Stimulated activated CD8-positive, alpha-beta memory T cell treated with anti-CD3 and anti-CD28 coated beads, Interleukin-12 subunit alpha, Interleukin-12 subunit beta, amount 100 ng/mL, for 24 hours (primary cell): ENCODE results near the gene CRIM1.

Experiments used
- DNase-seq: peaks from one replicate; pipeline ENCODE4 v3.0.0-alpha.2; 2020; ENCODE audit errors: extremely low read depth

CRIM1 gene

DNA sequence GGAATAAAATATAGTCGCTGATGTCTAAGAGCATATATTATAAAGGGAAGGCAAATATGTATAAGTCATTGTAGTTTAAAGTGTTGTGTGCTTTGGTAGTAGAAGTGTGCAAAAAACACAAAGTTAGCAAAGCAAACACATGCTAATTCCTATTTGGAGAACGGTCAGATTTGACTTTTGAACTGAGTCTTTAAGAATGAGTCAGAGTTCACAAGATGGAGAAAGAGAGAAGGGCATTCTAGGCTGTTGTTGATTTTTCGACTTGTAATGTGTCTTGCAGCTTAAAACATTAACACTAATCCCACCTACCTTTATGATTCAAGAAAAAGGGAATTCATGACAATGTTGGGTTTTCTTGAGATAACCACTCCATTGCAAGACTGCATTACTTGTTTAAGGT, 98.1 kb downstream of the CRIM1 start:
- no peak for DNase-seq

DNA sequence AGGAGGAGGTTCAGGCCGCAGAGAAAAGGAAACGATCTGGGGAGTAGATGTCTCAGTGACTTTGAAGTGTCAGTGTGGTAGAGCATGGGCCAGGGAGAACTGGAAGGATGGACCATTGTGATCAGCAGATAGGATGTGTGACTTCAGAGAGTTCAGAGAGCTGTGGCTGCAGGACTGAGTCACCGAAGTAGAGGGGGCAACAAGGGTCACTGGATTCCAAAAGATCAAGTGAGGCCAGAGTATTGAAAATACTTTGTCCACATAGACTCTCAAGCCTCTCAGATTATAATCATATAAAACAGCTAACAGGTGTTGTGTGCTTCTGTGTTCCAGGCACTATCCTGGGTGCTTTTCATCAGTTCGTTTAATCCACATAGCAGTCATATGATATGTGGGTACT, 99.4 kb downstream of the CRIM1 start:
- DNase-seq = no peak

DNA sequence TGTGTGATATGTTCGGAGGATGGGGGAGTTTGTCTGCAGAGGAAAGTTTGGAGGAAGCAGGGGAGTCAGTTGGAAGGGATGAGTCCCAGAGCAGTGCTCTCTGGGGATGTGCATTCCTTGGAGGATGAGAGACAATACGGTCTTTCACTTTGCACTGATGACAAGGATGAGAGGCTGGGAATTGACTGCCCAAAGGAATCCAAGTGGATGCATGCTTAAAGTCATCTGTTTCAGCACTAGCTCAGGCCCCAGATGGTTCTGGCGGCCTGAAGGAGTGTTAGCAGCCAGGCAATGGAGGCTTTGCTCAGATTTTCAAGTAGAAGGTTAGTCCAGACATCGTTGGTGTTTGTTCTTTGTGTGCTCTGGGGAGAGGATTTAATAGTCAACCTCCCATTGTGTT, 100.2 kb downstream of the CRIM1 start:
- DNase-seq = no peak

DNA sequence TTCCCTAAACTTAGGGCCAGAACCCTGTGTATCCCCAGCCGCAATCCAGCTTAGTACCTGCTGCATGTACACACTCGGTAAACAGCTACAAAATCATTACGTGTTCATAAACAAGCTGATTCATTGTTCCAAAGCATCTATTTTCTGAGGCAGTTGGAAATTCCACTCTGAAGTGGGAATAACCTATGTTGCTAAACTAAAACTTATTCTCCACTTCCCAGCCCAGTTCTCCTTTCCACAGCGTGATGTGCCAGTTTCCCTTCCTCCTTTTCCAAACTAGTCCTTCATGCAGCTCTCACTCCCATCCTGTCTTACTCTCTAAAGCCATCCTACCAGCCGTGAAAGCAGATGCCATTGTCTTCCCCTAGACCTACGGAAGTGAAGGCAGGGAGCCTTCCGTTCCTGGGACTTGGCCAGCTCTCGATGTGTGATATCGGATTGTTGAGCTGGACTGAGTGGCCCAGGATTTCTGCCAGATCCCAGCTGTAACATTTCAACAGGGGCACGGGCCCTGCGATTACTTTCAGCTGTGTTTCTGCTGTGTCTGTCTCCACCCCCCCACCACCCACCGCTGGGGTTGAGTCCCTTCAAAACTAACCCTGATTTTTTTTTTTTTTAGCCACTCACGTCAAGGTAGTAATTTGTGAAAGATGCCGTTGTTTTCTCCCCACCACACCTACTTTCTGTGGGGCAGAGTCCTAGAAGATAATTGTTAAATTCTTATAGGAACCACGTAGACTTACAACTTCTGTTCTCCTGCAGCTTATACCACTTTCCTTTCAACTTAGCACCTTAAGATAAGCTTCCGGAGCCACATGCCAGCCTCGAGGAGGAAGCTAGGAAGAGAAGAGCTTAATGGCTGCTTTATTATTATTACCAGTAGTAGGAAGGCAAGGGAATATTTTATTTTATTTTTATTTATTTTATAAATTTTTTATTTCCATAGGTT, 100.9 kb downstream of the CRIM1 start:
- no peak for DNase-seq

DNA sequence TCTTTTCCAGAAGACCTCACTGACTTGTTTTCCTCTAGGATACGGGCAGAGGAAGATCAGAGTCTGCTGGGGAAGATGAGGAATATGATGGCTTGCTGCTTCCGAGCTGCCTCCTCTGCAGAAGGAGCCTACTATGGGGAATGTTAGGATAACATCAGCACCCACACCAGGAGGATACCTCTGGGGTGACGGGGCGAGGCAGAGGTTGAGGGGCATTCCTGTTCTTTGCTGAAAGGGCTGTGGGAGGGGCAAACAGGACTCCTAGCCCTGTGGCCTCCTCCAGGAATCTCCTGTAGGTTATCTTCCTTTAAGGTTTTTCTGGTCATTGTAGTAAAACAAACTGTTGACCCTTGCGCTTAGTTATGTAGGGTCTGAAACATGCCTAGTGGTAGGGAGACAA, 102.5 kb downstream of the CRIM1 start:
- no peak for DNase-seq

DNA sequence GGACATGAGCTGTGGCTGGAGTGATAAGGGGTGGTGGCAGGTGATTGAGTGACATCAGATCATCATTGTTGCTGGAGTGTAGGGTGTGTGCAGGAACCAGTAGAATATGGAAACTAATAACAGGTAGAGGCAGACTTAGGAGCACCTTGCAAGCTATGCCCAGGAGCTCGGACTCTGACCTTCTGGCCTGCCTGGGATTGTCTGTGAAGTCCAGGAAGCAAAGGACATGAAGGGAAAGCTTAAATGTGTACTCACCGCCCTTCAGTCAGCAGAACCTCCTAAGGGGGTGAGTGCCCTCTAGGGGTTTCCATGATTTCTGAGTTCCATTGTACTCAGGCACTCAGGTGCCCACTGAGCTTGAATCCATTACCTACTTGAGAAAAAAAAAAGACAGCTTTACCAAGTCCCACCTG, 104.2 kb downstream of the CRIM1 start:
- no peak for DNase-seq

DNA sequence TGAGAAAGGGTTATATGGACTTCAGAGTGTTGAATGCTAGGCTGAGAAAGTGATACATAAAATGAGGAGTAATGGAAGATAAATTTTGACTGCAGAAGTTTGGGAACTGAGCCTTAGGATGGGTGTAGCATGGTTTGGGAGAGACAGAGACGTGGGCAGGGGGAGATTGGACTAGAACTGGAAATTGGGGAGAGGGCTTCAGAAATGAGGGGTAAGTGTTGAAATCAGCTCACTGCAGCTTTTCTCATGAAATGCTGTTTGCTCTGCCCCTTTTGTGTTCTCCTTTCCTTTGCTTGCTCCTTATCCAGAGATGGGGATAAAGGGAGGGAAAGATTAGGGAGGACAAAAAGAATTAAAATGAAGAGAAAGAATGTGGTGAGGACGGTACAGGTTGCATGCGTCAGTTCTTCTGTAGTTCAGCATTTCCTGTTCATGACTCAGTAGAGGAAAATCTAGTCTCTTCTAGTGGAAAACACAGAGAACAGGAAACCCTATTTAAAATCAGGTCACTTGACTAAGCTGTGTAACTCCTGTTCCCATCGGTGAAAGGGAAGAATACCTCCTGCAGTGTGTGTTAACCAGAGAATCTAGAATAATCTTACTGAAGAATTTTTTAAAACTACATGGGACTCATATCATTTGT, 105.6 kb downstream of the CRIM1 start:
- no peak for DNase-seq

DNA sequence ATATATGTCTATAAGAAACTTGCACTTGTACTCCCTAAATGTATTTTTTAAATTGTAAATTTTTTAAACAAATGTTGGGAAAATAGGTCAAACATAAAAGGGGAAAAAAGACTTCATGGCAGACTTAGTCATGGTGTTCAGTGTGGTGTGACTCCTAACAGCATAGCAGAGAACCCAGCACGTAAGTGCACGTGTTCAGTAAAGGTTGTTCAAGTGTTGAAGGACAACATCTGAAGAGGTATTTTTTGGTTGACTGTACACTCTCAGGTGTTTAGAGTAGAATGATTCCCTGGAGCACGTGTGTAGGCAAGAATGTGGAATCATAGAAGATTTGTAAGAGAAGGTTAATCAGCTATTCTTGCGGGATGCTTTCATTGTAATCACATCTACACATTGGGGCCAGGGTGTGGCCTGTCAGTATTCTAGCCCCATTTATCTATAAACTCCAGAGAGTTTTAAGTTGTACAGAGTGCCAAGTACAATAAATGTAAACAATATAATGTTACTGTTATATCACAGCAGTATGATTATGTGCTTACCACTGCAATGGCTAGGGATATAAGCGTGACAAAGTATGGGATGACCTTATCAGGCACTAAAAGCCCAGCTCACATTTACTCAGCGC, 106.8 kb downstream of the CRIM1 start:
- DNase-seq = no peak

DNA sequence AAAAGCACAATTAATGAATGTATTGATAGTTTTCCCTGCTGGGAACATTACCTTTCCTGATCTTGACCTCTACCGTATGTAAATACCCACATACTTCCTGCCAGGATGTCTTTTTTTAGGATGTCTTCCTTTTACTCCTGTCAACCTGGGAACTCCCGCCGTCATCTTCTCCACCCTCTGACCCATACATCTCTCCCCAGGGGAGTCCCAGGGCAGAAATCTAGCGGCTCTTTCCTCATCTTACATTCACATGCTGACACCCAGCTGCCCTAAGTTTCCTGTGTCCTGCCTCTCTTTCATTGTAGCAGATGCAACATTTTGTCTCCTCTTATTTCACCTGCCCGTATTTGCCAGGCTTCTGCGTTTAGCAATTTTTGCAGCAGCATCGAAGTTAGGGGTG, 107.8 kb downstream of the CRIM1 start:
- no peak for DNase-seq

DNA sequence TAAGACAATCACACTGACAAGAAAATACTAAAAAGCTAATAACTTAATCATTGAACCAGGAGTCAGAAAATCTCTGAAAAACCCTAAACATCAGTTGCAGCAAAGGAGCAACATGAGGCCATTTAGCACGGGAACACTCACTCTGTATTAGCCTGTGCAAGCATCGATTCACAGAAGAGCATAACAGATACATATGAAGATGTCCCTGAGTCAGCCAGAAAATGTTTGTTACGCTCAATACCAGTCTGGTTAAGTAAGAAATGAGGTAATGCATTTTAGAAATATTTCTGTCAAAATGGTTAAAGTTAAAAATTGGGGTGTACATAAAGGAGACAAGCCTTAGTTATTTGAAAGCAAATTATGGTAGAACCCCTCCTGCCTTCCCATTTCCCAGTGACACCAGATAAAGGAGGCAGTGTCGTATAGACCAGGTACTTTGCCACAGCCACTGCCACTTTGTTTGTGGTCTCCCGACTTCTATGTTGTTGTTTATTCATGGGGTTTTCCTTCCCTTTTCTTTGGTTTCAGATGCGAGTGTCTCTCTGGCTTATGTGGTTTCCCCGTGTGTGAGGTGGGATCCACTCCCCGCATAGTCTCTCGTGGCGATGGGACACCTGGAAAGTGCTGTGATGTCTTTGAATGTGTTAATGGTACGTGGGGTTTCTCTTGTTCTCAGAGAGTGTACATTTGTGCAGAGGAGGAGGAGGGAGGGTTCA, 108.6 kb downstream of the CRIM1 start:
- no peak for DNase-seq

DNA sequence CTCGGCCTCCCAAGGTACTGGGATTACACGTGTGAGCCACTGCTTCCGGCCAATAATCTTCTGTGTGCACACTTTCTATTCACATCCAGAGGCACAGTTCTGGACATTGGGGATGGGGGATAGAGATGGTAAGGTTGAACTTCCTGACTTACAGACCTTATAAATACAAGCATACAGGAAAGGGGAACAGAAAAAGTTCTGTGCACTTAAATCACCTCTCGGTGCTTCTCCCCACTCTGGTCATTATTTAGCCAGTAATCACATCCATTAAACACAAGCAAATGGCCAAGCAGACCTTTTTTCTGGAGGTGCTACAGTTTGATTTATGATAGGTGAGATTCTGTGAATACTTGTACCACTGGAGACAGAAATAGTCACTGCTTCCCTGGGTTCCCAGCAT, 110.6 kb downstream of the CRIM1 start:
- DNase-seq = no peak

DNA sequence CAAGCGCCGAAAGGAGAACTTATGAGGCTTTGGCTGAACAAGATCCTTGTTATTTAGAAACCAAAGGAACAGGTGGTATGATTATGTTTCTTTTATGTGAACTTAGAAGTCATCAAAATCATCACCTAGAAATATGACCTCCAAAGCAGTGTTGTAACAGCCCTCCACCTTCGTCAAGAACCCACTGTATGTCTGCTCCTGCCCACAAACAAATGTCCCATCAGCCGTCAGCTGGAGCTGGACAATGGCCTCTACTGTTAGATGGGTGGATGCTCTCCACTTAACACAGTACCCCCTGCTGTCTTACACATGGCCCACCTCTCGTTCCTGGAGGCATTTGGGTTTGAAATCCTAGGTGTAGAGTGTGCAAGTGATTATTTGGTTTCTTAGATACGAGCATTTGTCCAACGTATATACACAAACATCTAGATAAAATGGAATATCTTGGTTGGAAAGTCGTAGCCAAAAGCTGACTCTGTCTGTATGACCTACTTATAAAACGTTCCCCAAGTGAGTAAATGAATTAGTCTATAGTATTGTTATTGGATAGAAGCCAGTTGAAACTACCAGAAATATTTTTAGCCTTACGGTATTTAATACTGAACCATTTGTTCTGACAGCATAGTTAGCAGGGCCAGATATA, 113.0 kb downstream of the CRIM1 start:
- DNase-seq = no peak

DNA sequence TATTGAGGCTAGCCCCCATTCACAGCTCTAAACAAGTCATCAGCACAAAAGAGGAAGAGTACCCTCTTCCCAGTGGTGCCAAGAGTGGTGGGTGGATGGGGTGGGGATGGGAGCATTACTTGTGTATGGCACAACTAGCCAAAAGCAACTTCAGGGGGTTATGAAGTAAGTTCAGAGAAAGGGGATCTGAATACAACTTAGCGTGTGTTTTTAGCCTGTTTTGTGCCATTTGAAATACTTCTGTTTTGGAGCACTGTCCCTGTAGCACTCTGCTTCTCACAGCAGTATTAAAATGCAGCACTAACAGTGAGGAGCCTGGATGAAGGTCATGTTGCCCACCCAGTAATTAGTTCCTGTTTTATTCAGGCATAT, 113.5 kb downstream of the CRIM1 start:
- no peak for DNase-seq

DNA sequence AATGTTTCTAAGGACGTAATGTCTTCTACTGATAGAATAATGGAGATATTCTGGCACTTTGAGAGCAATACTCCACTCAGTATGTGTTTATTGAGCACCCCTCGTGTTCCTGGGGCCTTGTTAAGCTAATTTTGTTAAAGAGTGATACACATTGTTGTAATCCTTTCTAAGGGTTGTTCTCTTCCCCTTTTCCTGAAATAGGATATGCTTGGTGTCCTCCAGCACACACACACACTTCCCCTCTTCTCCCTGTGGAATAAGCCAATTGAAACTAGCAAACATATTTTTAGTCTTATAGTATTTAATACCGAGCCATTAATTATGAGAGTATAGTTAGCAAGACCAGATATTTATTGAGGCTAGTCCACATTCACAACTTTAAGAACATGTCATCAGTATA, 114.1 kb downstream of the CRIM1 start:
- no peak for DNase-seq

DNA sequence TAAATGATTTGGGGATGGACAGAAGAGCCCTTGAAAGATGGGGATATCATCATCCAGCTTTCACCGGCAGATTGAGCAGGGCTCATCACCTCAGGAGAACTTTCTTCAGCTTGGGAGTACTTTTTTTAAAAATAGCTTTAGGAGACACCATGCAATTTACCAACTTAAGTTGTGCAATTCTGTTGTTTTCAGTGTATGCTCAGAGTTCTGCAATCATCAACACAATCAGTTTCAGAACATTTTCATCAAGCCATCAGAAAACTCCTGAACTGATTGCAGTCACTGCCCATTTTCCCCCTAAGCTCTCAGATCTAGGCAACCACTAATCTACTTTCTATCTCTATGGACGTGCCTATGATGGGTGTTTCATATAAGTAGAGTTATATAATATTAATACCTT, 117.7 kb downstream of the CRIM1 start:
- DNase-seq = no peak

DNA sequence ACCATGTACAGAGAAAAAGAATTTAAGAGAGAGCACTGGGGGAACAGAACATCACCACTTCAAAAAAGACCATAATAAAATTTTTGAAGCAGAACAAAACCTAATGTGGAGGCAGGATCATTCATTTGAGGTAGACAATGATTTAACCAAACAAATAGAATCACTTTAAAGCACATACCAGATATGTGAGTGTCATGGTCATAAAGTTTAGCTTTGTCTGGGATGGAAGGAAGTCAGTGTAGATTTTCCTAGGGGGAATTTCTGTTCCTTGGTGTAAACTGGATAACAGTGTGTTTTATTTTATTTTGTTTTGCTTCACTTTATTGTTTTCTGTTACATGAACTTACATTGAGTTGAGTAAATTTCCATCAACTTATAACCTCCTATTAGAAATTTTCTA, 120.8 kb downstream of the CRIM1 start:
- no peak for DNase-seq

DNA sequence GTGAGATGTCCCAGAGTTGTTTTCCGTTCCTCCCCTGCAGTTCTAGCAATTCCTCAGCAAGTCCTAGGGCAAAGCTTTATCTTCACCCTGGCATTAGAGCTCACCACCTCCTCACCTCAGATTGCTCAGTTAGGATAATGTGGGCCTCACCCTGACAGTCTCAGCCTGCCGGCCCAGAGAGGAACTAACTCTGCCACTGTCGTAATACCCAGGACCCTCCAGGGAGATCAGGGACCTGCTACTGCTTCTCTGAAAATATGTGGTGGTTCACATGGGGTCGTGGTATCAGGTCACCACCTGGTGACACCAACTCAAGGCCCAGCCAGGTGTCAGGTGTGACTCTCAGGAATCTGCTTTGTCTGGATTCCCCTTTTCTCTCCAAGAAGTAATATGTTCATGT, 121.7 kb downstream of the CRIM1 start:
- DNase-seq = no peak

DNA sequence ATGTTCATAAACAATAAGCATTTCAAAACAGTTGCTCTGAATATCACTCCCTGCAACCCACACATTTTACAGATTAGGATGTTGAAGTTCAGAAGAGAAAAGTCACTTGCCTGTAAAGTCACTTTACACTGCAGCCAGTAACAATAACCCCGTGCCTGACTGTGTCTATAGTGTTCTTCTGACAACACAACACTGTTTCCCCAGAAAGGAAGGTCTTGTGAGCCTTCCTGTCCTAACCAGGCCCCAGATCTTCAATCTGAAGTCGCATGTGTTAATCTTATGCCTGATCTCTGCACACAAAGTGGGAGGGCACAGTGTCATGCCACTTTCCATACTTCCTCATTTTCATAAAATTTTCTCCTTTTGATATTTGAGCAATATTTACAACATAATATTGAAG, 122.2 kb downstream of the CRIM1 start:
- no peak for DNase-seq

DNA sequence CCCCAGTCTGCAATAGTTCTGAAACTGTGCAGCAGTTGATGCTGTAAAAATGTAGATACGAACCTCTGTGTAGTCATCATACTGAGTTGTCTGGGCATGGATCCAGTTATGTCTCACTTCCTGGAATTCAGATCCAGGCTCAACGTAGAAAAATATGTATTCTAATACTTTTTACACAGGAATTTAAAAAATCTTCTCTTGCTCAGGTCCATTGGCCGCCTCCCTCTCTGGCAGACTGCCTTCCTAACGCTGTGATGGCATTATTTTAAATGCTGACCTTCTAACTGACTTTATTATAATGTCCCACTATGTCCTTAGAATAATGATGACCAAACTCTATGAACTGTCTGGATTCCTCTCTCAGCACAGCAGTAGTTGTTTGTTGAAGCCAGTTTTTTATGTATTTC, 122.8 kb downstream of the CRIM1 start:
- no peak for DNase-seq

DNA sequence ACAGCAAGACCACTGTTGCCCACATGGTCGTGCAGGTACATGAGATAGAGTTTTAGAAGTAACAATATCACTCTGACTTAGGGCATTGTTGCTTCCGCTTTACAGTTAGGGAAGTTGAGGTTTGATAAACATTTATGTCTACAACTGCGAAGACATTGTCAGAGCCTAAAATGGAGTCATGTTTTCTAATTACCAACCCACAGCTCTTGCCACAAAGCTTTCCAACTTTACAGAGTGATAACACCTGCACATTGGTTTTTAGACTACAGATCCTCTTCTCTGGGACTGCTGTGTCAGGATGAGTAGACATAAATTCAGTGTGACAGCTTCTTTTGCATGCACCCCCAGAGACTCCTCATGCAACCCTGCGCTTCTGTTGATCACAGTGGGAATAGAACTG, 123.4 kb downstream of the CRIM1 start:
- no peak for DNase-seq

DNA sequence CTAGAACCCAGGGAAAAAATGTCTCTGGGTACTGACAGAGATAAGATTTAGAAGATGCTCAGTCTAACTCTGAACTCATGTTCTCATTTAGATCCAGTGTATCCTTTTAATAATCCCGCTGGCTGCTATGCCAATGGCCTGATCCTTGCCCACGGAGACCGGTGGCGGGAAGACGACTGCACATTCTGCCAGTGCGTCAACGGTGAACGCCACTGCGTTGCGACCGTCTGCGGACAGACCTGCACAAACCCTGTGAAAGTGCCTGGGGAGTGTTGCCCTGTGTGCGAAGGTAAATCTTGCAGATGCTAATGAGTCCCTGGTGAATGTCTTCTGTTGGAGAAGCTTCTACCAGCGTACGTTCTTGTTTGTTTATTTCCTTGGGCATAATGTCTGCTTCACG, 123.8 kb downstream of the CRIM1 start:
- no peak for DNase-seq

DNA sequence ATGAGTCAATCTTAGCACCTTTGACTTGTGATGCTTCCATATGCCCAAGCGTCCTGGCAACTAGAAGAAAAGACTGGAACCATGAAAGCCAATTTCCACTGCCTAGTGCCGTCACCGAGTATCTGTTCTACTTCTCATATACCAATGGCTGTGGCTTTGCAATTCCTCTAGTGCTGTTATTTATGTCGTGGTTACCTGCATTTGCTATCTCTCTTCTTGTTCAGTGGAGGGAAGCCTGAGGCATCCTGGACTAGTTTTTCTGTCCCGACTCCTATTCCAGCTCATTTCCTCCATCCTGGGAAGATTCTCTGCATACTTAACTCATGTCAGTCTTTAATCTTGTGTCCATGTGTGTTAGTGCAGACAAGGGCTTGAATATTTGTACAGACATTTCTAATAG, 124.5 kb downstream of the CRIM1 start:
- DNase-seq = no peak
